Activated CD8-positive, alpha-beta memory T cell treated with anti-CD3 and anti-CD28 coated beads for 24 hours (primary cell): Measurements from ENCODE around the gene EIF5A.

Experiments used
- DNase-seq: peaks from one replicate; pipeline ENCODE4 v3.0.0-alpha.2; 2020

The EIF5A gene

DNA sequence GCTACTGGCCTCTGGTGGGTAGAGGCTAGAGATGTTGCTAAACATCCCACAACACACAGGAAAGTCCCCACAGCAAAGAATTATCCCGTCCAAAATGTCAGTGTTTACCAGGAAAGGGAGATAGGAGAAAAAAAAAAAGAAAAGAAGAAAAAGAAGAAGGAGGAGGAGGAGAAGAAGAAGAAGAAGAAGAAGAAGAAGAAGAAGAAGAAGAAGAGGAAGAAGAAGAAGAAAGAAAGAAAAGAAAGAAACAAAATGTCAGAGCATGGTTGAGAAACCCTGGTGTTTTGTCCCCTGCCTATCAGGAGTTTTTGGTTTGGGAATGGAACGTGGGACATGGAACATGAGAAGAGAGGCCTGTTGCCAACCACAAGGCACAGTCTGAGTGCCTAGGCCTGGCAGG, 50.0 kb downstream of the EIF5A start:
- DNase-seq, result no peak

DNA sequence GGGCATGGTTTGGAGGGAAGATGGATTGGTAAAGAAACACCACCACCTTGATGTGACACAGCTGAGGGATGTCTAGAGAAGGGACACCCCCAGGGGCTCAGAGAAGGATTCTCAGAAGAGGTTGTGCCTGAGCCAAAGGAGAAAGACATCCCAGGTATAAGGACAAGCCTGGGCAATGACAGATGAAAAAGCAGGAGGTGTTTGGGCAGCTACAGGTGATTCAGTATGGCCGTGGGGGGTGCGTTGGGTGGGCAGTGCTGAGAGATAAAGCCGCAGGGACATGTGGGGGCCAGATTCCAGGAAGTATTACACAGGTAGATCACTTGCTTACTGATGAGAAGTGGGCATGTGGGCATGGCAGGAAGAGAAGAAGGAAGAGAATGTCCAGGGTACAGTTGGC, 54.5 kb downstream of the EIF5A start:
- DNase-seq, result no peak
